DOHH2 (cell line): ENCODE data around the gene ICOS.

Experiments
- CTCF ChIP-seq: fragments of 200-600 bp; sonication (generic); IDR thresholded peaks from one replicate; pipeline ENCODE4 v1.5.1; 2014; ENCODE audit warnings: antibody characterized with exemption, mild to moderate bottlenecking, low read depth, low read length; ENCODE audit not compliant: poor library complexity, severe bottlenecking
- EZH2phosphoT487 ChIP-seq: fragments of 200-600 bp; sonication (generic); IDR thresholded peaks from 2 replicates; pipeline ENCODE4 v1.6.1; 2017; ENCODE audit warnings: borderline replicate concordance, mild to moderate bottlenecking, antibody characterized with exemption, low read length, moderate library complexity, mixed read lengths

- TF ChIP-seq CTCF: no peak
- no peak for TF ChIP-seq EZH2phosphoT487
These were observed 21.3 kb upstream of the ICOS start for GRCh38 chr2:203915256-203915655.
